Fibroblast of lung (primary cell): ENCODE data around the gene MAPK4. TPM values are rescaled to one million over a fixed set of nuclear protein-coding genes. Genes with fewer than 3 reads are reported as not detected.

Experiments used
- DNase-seq, 2 donors: peaks; one replicate each; pipeline versions ENCODE4 v3.0.0 to v3.0.0-alpha.2; 2010; ENCODE audit warnings: low read depth in 2 of 2
- H2AFZ ChIP-seq: 2 replicates; pipeline ENCODE4 v1.5.1; 2012; ENCODE audit warnings: low read length, control low read depth, inconsistent platforms
- H3K27ac ChIP-seq: 2 replicates; pipeline ENCODE4 v1.5.1; 2011; ENCODE audit warnings: low read length, control low read depth; ENCODE audit not compliant: insufficient read depth
- H3K27me3 ChIP-seq: 2 replicates; pipeline ENCODE4 v1.5.1; 2011; ENCODE audit warnings: mild to moderate bottlenecking, low read length; ENCODE audit not compliant: control insufficient read depth, insufficient read depth
- H3K36me3 ChIP-seq: 2 replicates; pipeline ENCODE4 v1.5.1; 2011; ENCODE audit warnings: low read length; ENCODE audit not compliant: control insufficient read depth, insufficient read depth
- H3K4me1 ChIP-seq: 2 replicates; pipeline ENCODE4 v1.5.1; 2011; ENCODE audit warnings: low read length; ENCODE audit not compliant: control insufficient read depth, insufficient read depth; ENCODE audit errors: extremely low read depth
- H3K4me2 ChIP-seq: 2 replicates; pipeline ENCODE4 v1.5.1; 2011; ENCODE audit warnings: low read length, control low read depth; ENCODE audit not compliant: insufficient read depth; ENCODE audit errors: extremely low read depth
- H3K4me3 ChIP-seq, 4 experiments: fragments of 200-600 bp in 1 of 4; sonication (generic) in 1 of 4; replicated peaks in 1 of 4; 2 replicates each; pipeline ENCODE4 v1.5.1; 2011 to 2016; ENCODE audit warnings: low read length in 4 of 4, low read depth in 3 of 4, mild to moderate bottlenecking in 3 of 4, control low read depth in 2 of 4, inconsistent platforms in 1 of 4, mixed read lengths in 1 of 4; ENCODE audit not compliant: insufficient read depth in 1 of 4; ENCODE audit errors: control extremely low read depth in 1 of 4
- H3K79me2 ChIP-seq: 2 replicates; pipeline ENCODE4 v1.5.1; 2012; ENCODE audit warnings: mild to moderate bottlenecking, low read length, inconsistent platforms; ENCODE audit not compliant: control insufficient read depth, insufficient read depth
- H3K9ac ChIP-seq: 2 replicates; pipeline ENCODE4 v1.5.1; 2011; ENCODE audit warnings: mild to moderate bottlenecking, low read length, control low read depth; ENCODE audit not compliant: insufficient read depth
- H3K9me3 ChIP-seq: 2 replicates; pipeline ENCODE4 v1.5.1; 2012; ENCODE audit warnings: low read depth, low read length; ENCODE audit not compliant: control insufficient read depth, insufficient read depth
- H4K20me1 ChIP-seq: 2 replicates; pipeline ENCODE4 v1.5.1; 2011; ENCODE audit warnings: low read length; ENCODE audit not compliant: control insufficient read depth, insufficient read depth; ENCODE audit errors: extremely low read depth
- EZH2 ChIP-seq: IDR thresholded peaks from 2 replicates; pipeline ENCODE4 v1.5.1; 2012; ENCODE audit warnings: low read length, control low read depth, mild to moderate bottlenecking; ENCODE audit errors: missing control alignments
- polyA plus RNA-seq, 2 donors: library from polyadenylated mRNA; depleted of rRNA in 1 of 2; stranded (reverse) in 1 of 2; unstranded in 1 of 2; fragments of >200 nt; gene quantifications; 2 replicates each; pipeline ENCODE4 v1.2.1, GENCODE V29; 2011 to 2012; ENCODE audit warnings: missing spikeins in 1 of 2
- total RNA-seq: library from RNA; depleted of rRNA; stranded (reverse); fragments of >200 nt; gene quantifications from 2 replicates; pipeline ENCODE4 v1.2.1, GENCODE V29; 2014
- TF ChIP-seq, protein P1 (sequence below), 2 donors: IDR thresholded peaks in 1 of 2; conservative IDR thresholded peaks in 1 of 2; 1 replicate in 1 of 2; 2 replicates in 1 of 2; pipeline ENCODE4 v1.5.1; 2011 to 2012; ENCODE audit warnings: low read length in 2 of 2, control low read depth in 1 of 2, inconsistent platforms in 1 of 2, low read depth in 1 of 2, mild to moderate bottlenecking in 1 of 2

Gene MAPK4
- total and polyA plus RNA-seq, 2 donors (not counting 1 experiment from before 2014, with no cell fraction given), result not detected

DNA sequence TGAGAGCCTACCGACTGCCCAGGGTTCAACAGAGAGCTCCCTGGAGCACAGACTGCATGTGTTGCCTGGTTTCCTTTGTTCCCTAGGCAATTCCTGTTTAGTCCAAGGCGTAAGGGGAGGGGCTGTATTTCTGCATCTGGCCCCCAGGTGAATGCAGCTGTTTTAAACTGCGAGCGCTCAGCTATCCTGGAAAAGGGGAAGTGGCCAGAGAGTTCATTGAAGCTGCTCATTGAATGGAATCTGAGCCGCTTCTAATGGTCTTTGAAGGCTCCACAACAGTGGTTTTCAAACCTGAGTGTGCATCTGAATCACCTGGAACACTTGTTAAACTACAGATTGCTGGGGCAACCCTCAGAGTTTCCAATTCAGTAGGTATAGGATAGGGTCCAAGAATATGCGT, 18.1 kb downstream of the MAPK4 start:
- no peak overlapping the region for H2AFZ ChIP-seq
- H3K9ac ChIP-seq, result no peak overlapping the region
- no peaks in the 10 kb centered on the region for H3K36me3 ChIP-seq
- H3K79me2 ChIP-seq, result no peaks in the 10 kb centered on the region
- no peaks in the 10 kb centered on the region for H3K9me3 ChIP-seq
- TF ChIP-seq, protein P1, sequence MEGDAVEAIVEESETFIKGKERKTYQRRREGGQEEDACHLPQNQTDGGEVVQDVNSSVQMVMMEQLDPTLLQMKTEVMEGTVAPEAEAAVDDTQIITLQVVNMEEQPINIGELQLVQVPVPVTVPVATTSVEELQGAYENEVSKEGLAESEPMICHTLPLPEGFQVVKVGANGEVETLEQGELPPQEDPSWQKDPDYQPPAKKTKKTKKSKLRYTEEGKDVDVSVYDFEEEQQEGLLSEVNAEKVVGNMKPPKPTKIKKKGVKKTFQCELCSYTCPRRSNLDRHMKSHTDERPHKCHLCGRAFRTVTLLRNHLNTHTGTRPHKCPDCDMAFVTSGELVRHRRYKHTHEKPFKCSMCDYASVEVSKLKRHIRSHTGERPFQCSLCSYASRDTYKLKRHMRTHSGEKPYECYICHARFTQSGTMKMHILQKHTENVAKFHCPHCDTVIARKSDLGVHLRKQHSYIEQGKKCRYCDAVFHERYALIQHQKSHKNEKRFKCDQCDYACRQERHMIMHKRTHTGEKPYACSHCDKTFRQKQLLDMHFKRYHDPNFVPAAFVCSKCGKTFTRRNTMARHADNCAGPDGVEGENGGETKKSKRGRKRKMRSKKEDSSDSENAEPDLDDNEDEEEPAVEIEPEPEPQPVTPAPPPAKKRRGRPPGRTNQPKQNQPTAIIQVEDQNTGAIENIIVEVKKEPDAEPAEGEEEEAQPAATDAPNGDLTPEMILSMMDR (conservative IDR thresholded peaks at IDR 0.05 in 1 of 2, IDR thresholded peaks at IDR 0.05 in 1 of 2; ENCODE audit: low read depth in 1 of 2, low read length in 2 of 2), result no peak
- no peak for TF ChIP-seq EZH2
- H3K4me2 ChIP-seq, result no peak overlapping the region
- H3K4me1 ChIP-seq, result no peaks in the 10 kb centered on the region
- no peak for DNase-seq
- no peaks in the 10 kb centered on the region for H3K27me3 ChIP-seq
- H3K27ac ChIP-seq, result no peak overlapping the region
- no peaks in the 10 kb centered on the region for H4K20me1 ChIP-seq
- H3K4me3 ChIP-seq, result no peak overlapping the region

GRCh38 chr18:50578651-50579050, 18.8 kb downstream of the MAPK4 start:
- no peaks in the 10 kb centered on the region for H3K27me3 ChIP-seq

GRCh38 chr18:50579061-50579774, 19.3 kb downstream of the MAPK4 start:
- Histone ChIP-seq H3K36me3 (no peaks in the 10 kb centered on the region), H3K27ac (no peak overlapping the region), H3K9me3 (no peaks in the 10 kb centered on the region), H3K4me3 (no peak overlapping the region), H3K9ac (no peak overlapping the region), H3K4me2 (no peak overlapping the region), H3K4me1 (no peaks in the 10 kb centered on the region), H4K20me1 (no peaks in the 10 kb centered on the region), H3K27me3 (no peaks in the 10 kb centered on the region), H2AFZ (no peak overlapping the region), H3K79me2 (no peaks in the 10 kb centered on the region)
- TF ChIP-seq, protein P1 (conservative IDR thresholded peaks at IDR 0.05 in 1 of 2, IDR thresholded peaks at IDR 0.05 in 1 of 2; ENCODE audit: low read depth in 1 of 2, low read length in 2 of 2), result no peak
- no peak for TF ChIP-seq EZH2
- DNase-seq, result no peak

More at GRCh38 chr18:50578651-50579050, 18.8 kb downstream of the MAPK4 start:
- Histone ChIP-seq H3K4me3 (no peak overlapping the region), H3K9ac (no peak overlapping the region), H3K4me1 (no peaks in the 10 kb centered on the region), H3K36me3 (no peaks in the 10 kb centered on the region), H3K9me3 (no peaks in the 10 kb centered on the region), H3K79me2 (no peaks in the 10 kb centered on the region), H3K4me2 (no peak overlapping the region), H4K20me1 (no peaks in the 10 kb centered on the region), H3K27ac (no peak overlapping the region), H2AFZ (no peak overlapping the region)
- TF ChIP-seq EZH2, result no peak
- TF ChIP-seq, protein P1 (conservative IDR thresholded peaks at IDR 0.05 in 1 of 2, IDR thresholded peaks at IDR 0.05 in 1 of 2; ENCODE audit: low read depth in 1 of 2, low read length in 2 of 2), result no peak
- DNase-seq, result no peak
